HT1080 (cell line): ENCODE data around the gene BAX. TPM values are rescaled to one million over a fixed set of nuclear protein-coding genes. Genes with fewer than 3 reads are reported as not detected.

Source experiments
- DNase-seq: peaks from one replicate; pipeline ENCODE4 v3.0.0-alpha.2; 2015; ENCODE audit warnings: low read depth
- small RNA-seq: library from RNA; depleted of rRNA; stranded (forward); fragments of <200 nt; gene quantifications from one replicate; pipeline ENCODE3, GENCODE V24; 2014
- total RNA-seq: library from RNA; depleted of rRNA; stranded (reverse); fragments of >200 nt; shearing (Covaris generic); gene quantifications from 2 replicates; pipeline ENCODE4 v1.2.3, GENCODE V29; 2014; rRNA removed

The BAX gene
- total RNA-seq, 1 experiment from 2014 or later: 273 TPM

DNA sequence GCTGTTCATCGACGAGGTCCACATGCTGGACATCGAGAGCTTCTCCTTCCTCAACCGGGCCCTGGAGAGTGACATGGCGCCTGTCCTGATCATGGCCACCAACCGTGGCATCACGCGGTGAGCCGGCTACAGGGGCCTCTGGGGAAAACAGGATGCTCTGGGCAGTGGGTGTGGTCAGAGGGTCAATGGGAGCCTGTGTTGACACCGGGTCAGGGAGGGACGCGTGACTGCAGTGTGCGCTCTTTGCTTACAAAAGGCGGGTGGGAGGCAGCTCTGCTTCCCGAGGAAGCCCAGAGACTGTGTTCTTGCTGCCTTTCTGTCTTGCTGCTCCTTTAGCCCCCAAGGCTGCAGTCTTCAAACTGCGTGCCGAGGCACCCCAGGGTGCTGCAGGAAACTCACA is 56.5 kb downstream of the BAX start:
- no peak for DNase-seq

Small RNA genes within 50 kb of the gene (small RNA-seq; reads per million reads assigned to genes)
- not detected for gene AC026803.1
- not detected for gene MIR6798

Other genes starting within 250 kb of the BAX start
- gene MAMSTR, start 235.2 kb upstream of the BAX start, total RNA-seq: 0.35 TPM in 1 of 2 replicates, not detected in the other
- gene RASIP1, start 214.3 kb upstream of the BAX start, total RNA-seq: not detected in 2 replicates
- not detected in 2 replicates for gene IZUMO1, start 208.0 kb upstream of the BAX start, total RNA-seq
- gene FUT1, start 202.2 kb upstream of the BAX start, total RNA-seq: 0.10 TPM in 1 of 2 replicates, not detected in the other
- not detected in 2 replicates for gene FGF21, start 199.4 kb upstream of the BAX start, total RNA-seq
- gene BCAT2, start 143.8 kb upstream of the BAX start, total RNA-seq: 54.2 and 60.6 TPM in 2 replicates
- not detected in 2 replicates for gene HSD17B14, start 118.4 kb upstream of the BAX start, total RNA-seq
- gene PLEKHA4, start 86.3 kb upstream of the BAX start, total RNA-seq: 0.31 TPM in 1 of 2 replicates, not detected in the other
- 44.3 and 49.4 TPM in 2 replicates for gene PPP1R15A, start 82.5 kb upstream of the BAX start, total RNA-seq
- not detected in 2 replicates for gene TULP2, start 56.1 kb upstream of the BAX start, total RNA-seq
- gene NUCB1, start 54.6 kb upstream of the BAX start, total RNA-seq: 107 and 146 TPM in 2 replicates
- 0.57 TPM in 1 of 2 replicates, not detected in the other for gene DHDH, start 21.2 kb upstream of the BAX start, total RNA-seq
- 4,284 and 5,930 TPM in 2 replicates for gene FTL, start 10.4 kb downstream of the BAX start, total RNA-seq
- gene GYS1, start 38.4 kb downstream of the BAX start, total RNA-seq: 35.2 and 46.1 TPM in 2 replicates
- gene RUVBL2, start 39.0 kb downstream of the BAX start, total RNA-seq: 498 and 522 TPM in 2 replicates
- gene LHB, start 62.2 kb downstream of the BAX start, total RNA-seq: not detected in 2 replicates
- not detected in 2 replicates for gene CGB3, start 69.5 kb downstream of the BAX start, total RNA-seq
- gene CGB2, start 77.0 kb downstream of the BAX start, total RNA-seq: 0.71 TPM in 1 of 2 replicates, not detected in the other
- gene CGB1, start 82.0 kb downstream of the BAX start, total RNA-seq: not detected in 2 replicates
- gene CGB5, start 89.0 kb downstream of the BAX start, total RNA-seq: 0.16 and 0.67 TPM in 2 replicates
- 5.8 and 11.3 TPM in 2 replicates for gene CGB8, start 94.2 kb downstream of the BAX start, total RNA-seq
- gene CGB7, start 102.9 kb downstream of the BAX start, total RNA-seq: 0.10 and 0.61 TPM in 2 replicates
- gene NTF4, start 109.9 kb downstream of the BAX start, total RNA-seq: not detected in 2 replicates
- gene KCNA7, start 117.8 kb downstream of the BAX start, total RNA-seq: not detected in 2 replicates
- gene SNRNP70, start 130.6 kb downstream of the BAX start, total RNA-seq: 265 and 348 TPM in 2 replicates
- 2.6 and 3.2 TPM in 2 replicates for gene LIN7B, start 159.5 kb downstream of the BAX start, total RNA-seq
- gene C19orf73, start 164.3 kb downstream of the BAX start, total RNA-seq: 1.6 and 2.1 TPM in 2 replicates
- gene PPFIA3, start 164.7 kb downstream of the BAX start, total RNA-seq: 5.0 and 9.3 TPM in 2 replicates
- not detected in 2 replicates for gene HRC, start 200.5 kb downstream of the BAX start, total RNA-seq
- gene TRPM4, start 202.9 kb downstream of the BAX start, total RNA-seq: 7.5 and 8.6 TPM in 2 replicates